Spleen (tissue), 7 donors: ENCODE results near the gene LENEP.

Experiments used
- CTCF ChIP-seq, 11 experiments: fragments of 200-600 bp in 7 of 11; fragments of 450-650 bp in 4 of 11; sonication (generic) in 4 of 11; IDR thresholded peaks in 8 of 11; conservative IDR thresholded peaks in 3 of 11; 1 replicate in 7 of 11; 2 replicates in 4 of 11; pipeline versions ENCODE4 v1.4.0 to v1.8.0; 2016 to 2021; ENCODE audit warnings: antibody characterized with exemption in 11 of 11, inconsistent platforms in 4 of 11, mild to moderate bottlenecking in 1 of 11
- POLR2A ChIP-seq, 3 donors: fragments of 450-650 bp; IDR thresholded peaks; one replicate each; pipeline ENCODE4 v1.5.1; 2017; ENCODE audit warnings: antibody characterized with exemption in 3 of 3, mild to moderate bottlenecking in 1 of 3
- POLR2AphosphoS5 ChIP-seq, 3 donors: sonication (generic); formaldehyde crosslinking; IDR thresholded peaks; one replicate each; pipeline ENCODE4 v1.5.1; 2017; ENCODE audit warnings: antibody characterized with exemption in 3 of 3
- donor health status: DM: no; HTN: no; CAD: no; lungs with moderate emphysema.
- donor health status: DM: no; HTN: no; CAD: no.
- donor health status: DM: no; HTN: no; CAD: no.

GRCh38 chr1:155043301-155043702 is 49.9 kb downstream of the LENEP start:
- TF ChIP-seq CTCF (IDR thresholded peaks at IDR 0.05 in 8 of 11, conservative IDR thresholded peaks at IDR 0.05 in 3 of 11) (no peak), POLR2A (IDR thresholded peaks at IDR 0.05) (no peak), POLR2AphosphoS5 (IDR thresholded peaks at IDR 0.05) (no peak)
